ENCODE measurements around the gene NDUFV2.
"Not testable (repeated sequence)": the region's sequence is repeated elsewhere in the genome, so short reads cannot be mapped to it uniquely, and the experiment has no call there.

Gene NDUFV2

GRCh38 chr18:9091066-9091476 is 11.4 kb upstream of the NDUFV2 start:
- peak; percentile 68 for DNase-seq

- DNase-seq, result no peak
Measured at GRCh38 chr18:9092665-9093064, 9.8 kb upstream of the NDUFV2 start.

GRCh38 chr18:9093109-9093508 is 9.4 kb upstream of the NDUFV2 start:
- DNase-seq, result not testable (repeated sequence)

- peak; percentile 71 for DNase-seq
Measured at GRCh38 chr18:9094307-9095226, 7.9 kb upstream of the NDUFV2 start.

- peak; percentile 70 for DNase-seq
Measured at GRCh38 chr18:9095297-9096006, 7.0 kb upstream of the NDUFV2 start.

- no peak for DNase-seq
Measured at GRCh38 chr18:9096007-9096371, 6.5 kb upstream of the NDUFV2 start.

GRCh38 chr18:9096685-9097084 is 5.8 kb upstream of the NDUFV2 start:
- no peak for DNase-seq

GRCh38 chr18:9097349-9097748 is 5.2 kb upstream of the NDUFV2 start:
- DNase-seq, result no peak

- no peak for DNase-seq
Measured at GRCh38 chr18:9100796-9101195, 1.7 kb upstream of the NDUFV2 start.

GRCh38 chr18:9101730-9102507 is 580 bp upstream of the NDUFV2 start:
- no peak for DNase-seq

- no peak for DNase-seq
Measured at GRCh38 chr18:9103376-9103873, 926 bp downstream of the NDUFV2 start.

- DNase-seq, result no peak
Measured at GRCh38 chr18:9104244-9104901, 1.9 kb downstream of the NDUFV2 start.

- no peak for DNase-seq
Measured at GRCh38 chr18:9105420-9105819, 2.9 kb downstream of the NDUFV2 start.

GRCh38 chr18:9106094-9106493 is 3.6 kb downstream of the NDUFV2 start:
- no peak for DNase-seq

- DNase-seq, result no peak
Measured at GRCh38 chr18:9106800-9107584, 4.5 kb downstream of the NDUFV2 start.

- DNase-seq, result no peak
Measured at GRCh38 chr18:9108911-9109310, 6.4 kb downstream of the NDUFV2 start.

- no peak for DNase-seq
Measured at GRCh38 chr18:9109523-9109922, 7.0 kb downstream of the NDUFV2 start.

- no peak for DNase-seq
Measured at GRCh38 chr18:9113468-9114149, 11.1 kb downstream of the NDUFV2 start.

GRCh38 chr18:9115984-9116383 is 13.5 kb downstream of the NDUFV2 start:
- no peak for DNase-seq

- DNase-seq, result no peak
Measured at GRCh38 chr18:9117980-9118841, 15.7 kb downstream of the NDUFV2 start.

All from stimulated activated CD8-positive, alpha-beta memory T cell treated with anti-CD3 and anti-CD28 coated beads, Interleukin-4, amount 100 ng/mL, for 48 hours (primary cell).